H1 (cell line): Measurements from ENCODE around the gene PHLDB3. TPM values are rescaled to one million over a fixed set of nuclear protein-coding genes. Genes with fewer than 3 reads are reported as not detected.

Experiments
- CTCF ChIA-PET: fragments of 300-600 bp; sonication (Branson Sonifier 250); formaldehyde crosslinking; loops from one replicate; lab custom pipeline; 2021; ENCODE audit not compliant: partially characterized antibody; lab: Charles Lee
- POLR2A ChIA-PET: fragments of 300-600 bp; sonication (Branson Sonifier 250); formaldehyde crosslinking; loops from one replicate; lab custom pipeline; 2021; ENCODE audit warnings: inconsistent platforms; ENCODE audit not compliant: partially characterized antibody; lab: Charles Lee
- DNase-seq, 2 experiments: peaks; one replicate each; pipeline versions ENCODE4 v3.0.0 to v3.0.0-alpha.2; 2010 to 2022; ENCODE audit warnings: low spot score in 2 of 2, low read depth in 1 of 2, mixed read lengths in 1 of 2
- FAIRE-seq: peaks from 2 replicates; lab custom pipeline; 2011; peaks lifted over from hg19 to GRCh38; lab: Jason Lieb, UNC
- H2AFZ ChIP-seq: 2 replicates; pipeline ENCODE4 v1.8.1; 2012; ENCODE audit warnings: low read length, inconsistent platforms
- H2AK5ac ChIP-seq: 2 replicates; pipeline ENCODE4 v1.6.1; 2013; ENCODE audit warnings: low read depth, low read length
- H2BK120ac ChIP-seq: replicated peaks from 2 replicates; pipeline ENCODE3; 2013; ENCODE audit warnings: low read depth, low read length, inconsistent platforms
- H2BK12ac ChIP-seq: 2 replicates; pipeline ENCODE4 v1.6.1; 2013; ENCODE audit warnings: low read depth, low read length
- H2BK15ac ChIP-seq: 2 replicates; pipeline ENCODE4 v1.6.1; 2013; ENCODE audit warnings: low read length
- H2BK20ac ChIP-seq: 2 replicates; pipeline ENCODE4 v1.6.1; 2013; ENCODE audit warnings: low read length
- H2BK5ac ChIP-seq: 2 replicates; pipeline ENCODE4 v1.6.1; 2013; ENCODE audit warnings: low read depth, low read length
- H3K14ac ChIP-seq: 2 replicates; pipeline ENCODE4 v1.6.1; 2013; ENCODE audit warnings: inconsistent platforms; ENCODE audit not compliant: insufficient read length
- H3K18ac ChIP-seq: 2 replicates; pipeline ENCODE4 v1.6.1; 2013; ENCODE audit warnings: low read length; ENCODE audit errors: extremely low read depth
- H3K23ac ChIP-seq: 2 replicates; pipeline ENCODE4 v1.6.1; 2013; ENCODE audit warnings: inconsistent platforms; ENCODE audit not compliant: insufficient read length
- H3K23me2 ChIP-seq: 2 replicates; pipeline ENCODE4 v1.6.1; 2013; ENCODE audit warnings: low read depth, low read length
- H3K27ac ChIP-seq: 2 replicates; pipeline ENCODE4 v1.6.1; 2011; ENCODE audit warnings: low read depth, low read length, inconsistent platforms
- H3K27me3 ChIP-seq, 4 experiments: replicated peaks in 1 of 4; 1 replicate in 1 of 4; 2 replicates in 3 of 4; pipeline versions ENCODE4 v1.6.1 to v1.8.1; 2011 to 2013; ENCODE audit warnings: low read length in 3 of 4, mild to moderate bottlenecking in 3 of 4, inconsistent platforms in 2 of 4, mixed read lengths in 2 of 4, moderate library complexity in 1 of 4; ENCODE audit not compliant: control insufficient read depth in 3 of 4, insufficient read depth in 3 of 4; ENCODE audit errors: extremely low read depth in 1 of 4
- H3K36me3 ChIP-seq, 4 experiments: 2 replicates each; pipeline versions ENCODE4 v1.6.1 to v1.8.1; 2011 to 2013; ENCODE audit warnings: mild to moderate bottlenecking in 4 of 4, low read length in 3 of 4, moderate library complexity in 2 of 4, control low read depth in 1 of 4, inconsistent platforms in 1 of 4; ENCODE audit not compliant: insufficient read depth in 4 of 4, control insufficient read depth in 2 of 4
- H3K4ac ChIP-seq: replicated peaks from 2 replicates; pipeline ENCODE3; 2013; ENCODE audit warnings: low read length, low read depth, mixed read lengths, inconsistent platforms; ENCODE audit not compliant: insufficient read length
- H3K4me1 ChIP-seq, 4 experiments: replicated peaks in 1 of 4; 1 replicate in 1 of 4; 2 replicates in 3 of 4; pipeline versions ENCODE4 v1.6.1 to v1.8.1; 2011 to 2013; ENCODE audit warnings: low read length in 3 of 4, inconsistent platforms in 2 of 4, mixed read lengths in 1 of 4; ENCODE audit not compliant: insufficient read depth in 4 of 4, control insufficient read depth in 3 of 4
- H3K4me2 ChIP-seq, 2 experiments: 2 replicates each; pipeline versions ENCODE4 v1.6.1 to v1.8.1; 2011 to 2013; ENCODE audit warnings: low read depth in 2 of 2, low read length in 2 of 2, control low read depth in 1 of 2, inconsistent platforms in 1 of 2, mild to moderate bottlenecking in 1 of 2; ENCODE audit not compliant: insufficient read depth in 1 of 2
- H3K4me3 ChIP-seq, 4 experiments: fragments of 200-600, 300-600 bp in 1 of 4; sonication (generic), shearing (Covaris generic), sonication (Bioruptor Twin) in 1 of 4; 2 replicates each; pipeline versions ENCODE4 v1.5.1 to v1.8.1; 2011 to 2016; ENCODE audit warnings: low read length in 4 of 4, low read depth in 3 of 4, control low read depth in 2 of 4, inconsistent platforms in 2 of 4, mild to moderate bottlenecking in 2 of 4, mixed read lengths in 1 of 4, moderate library complexity in 1 of 4; ENCODE audit not compliant: insufficient read depth in 2 of 4; ENCODE audit errors: extremely low read depth in 1 of 4
- H3K56ac ChIP-seq: replicated peaks from 2 replicates; pipeline ENCODE3; 2013; ENCODE audit warnings: low read depth, mild to moderate bottlenecking, mixed read lengths, low read length, inconsistent platforms; ENCODE audit not compliant: insufficient read length
- H3K79me1 ChIP-seq: 2 replicates; pipeline ENCODE4 v1.6.1; 2013; ENCODE audit warnings: low read depth, low read length, control low read depth
- H3K79me2 ChIP-seq, 2 experiments: 2 replicates each; pipeline versions ENCODE4 v1.6.1 to v1.8.1; 2012 to 2013; ENCODE audit warnings: low read length in 2 of 2, mild to moderate bottlenecking in 2 of 2, inconsistent platforms in 1 of 2; ENCODE audit not compliant: insufficient read depth in 2 of 2, control insufficient read depth in 1 of 2
- H3K9ac ChIP-seq, 4 experiments: replicated peaks in 1 of 4; 1 replicate in 1 of 4; 2 replicates in 3 of 4; pipeline versions ENCODE4 v1.6.1 to v1.8.1; 2011 to 2013; ENCODE audit warnings: low read depth in 3 of 4, low read length in 3 of 4, control low read depth in 2 of 4, mild to moderate bottlenecking in 2 of 4, moderate library complexity in 2 of 4, inconsistent platforms in 1 of 4; ENCODE audit errors: extremely low read depth in 1 of 4
- H3K9me3 ChIP-seq, 2 experiments: 2 replicates each; pipeline versions ENCODE4 v1.6.1 to v1.8.1; 2012 to 2013; ENCODE audit warnings: mild to moderate bottlenecking in 2 of 2, moderate library complexity in 2 of 2, control low read depth in 1 of 2, inconsistent platforms in 1 of 2, low read depth in 1 of 2, low read length in 1 of 2, mixed read lengths in 1 of 2; ENCODE audit not compliant: insufficient read depth in 2 of 2
- H4K20me1 ChIP-seq, 2 experiments: replicated peaks in 1 of 2; 2 replicates each; pipeline versions ENCODE3 to v1.8.1; 2011 to 2013; ENCODE audit warnings: inconsistent platforms in 2 of 2, low read length in 2 of 2, mild to moderate bottlenecking in 1 of 2; ENCODE audit not compliant: insufficient read depth in 2 of 2, control insufficient read depth in 1 of 2
- H4K5ac ChIP-seq: 2 replicates; pipeline ENCODE4 v1.6.1; 2013; ENCODE audit warnings: low read length, low read depth, mixed read lengths, inconsistent platforms; ENCODE audit not compliant: insufficient read length
- H4K8ac ChIP-seq: 2 replicates; pipeline ENCODE4 v1.8.0; 2013; ENCODE audit warnings: mild to moderate bottlenecking, moderate library complexity, low read length, inconsistent platforms; ENCODE audit not compliant: insufficient read depth; ENCODE audit errors: extremely low read depth
- H4K91ac ChIP-seq: replicated peaks from 2 replicates; pipeline ENCODE3; 2013; ENCODE audit warnings: low read length, mixed read lengths, inconsistent platforms; ENCODE audit not compliant: insufficient read length
- ASH2L ChIP-seq: fragments of 200-600, 300-600 bp; sonication (generic); IDR thresholded peaks from one replicate; pipeline ENCODE4 v1.7.1; 2017; ENCODE audit warnings: low read length
- BCL11A ChIP-seq, 2 experiments: IDR thresholded peaks; one replicate each; pipeline ENCODE4 v1.6.1; 2011; ENCODE audit warnings: low read depth in 2 of 2, low read length in 2 of 2, mild to moderate bottlenecking in 2 of 2
- CEBPB ChIP-seq: IDR thresholded peaks from 2 replicates; pipeline ENCODE4 v1.6.1; 2012; ENCODE audit warnings: low read depth, low read length
- CREB1 ChIP-seq: IDR thresholded peaks from 2 replicates; pipeline ENCODE4 v1.6.1; 2012; ENCODE audit warnings: inconsistent platforms
- EGR1 ChIP-seq: IDR thresholded peaks from 2 replicates; pipeline ENCODE4 v1.6.1; 2011; ENCODE audit warnings: low read depth, low read length, borderline replicate concordance
- GABPA ChIP-seq: IDR thresholded peaks from 2 replicates; pipeline ENCODE4 v1.6.1; 2011; ENCODE audit warnings: mild to moderate bottlenecking, low read length, moderate library complexity, borderline replicate concordance; ENCODE audit not compliant: insufficient read depth
- KDM5A ChIP-seq: fragments of 200-600 bp; IDR thresholded peaks from 2 replicates; pipeline ENCODE4 v1.7.1; 2012; ENCODE audit warnings: mild to moderate bottlenecking, low read length, inconsistent platforms, mixed read lengths
- MAFK ChIP-seq: IDR thresholded peaks from 2 replicates; pipeline ENCODE4 v1.6.1; 2012; ENCODE audit warnings: low read depth, mild to moderate bottlenecking, improper control_type of control experiment, low read length
- PHF8 ChIP-seq: fragments of 200-600 bp; sonication (generic); conservative IDR thresholded peaks from 2 replicates; pipeline ENCODE4 v1.7.1; 2012; ENCODE audit warnings: low read depth, mild to moderate bottlenecking, inconsistent platforms, low read length, moderate library complexity
- POLR2AphosphoS5 ChIP-seq: IDR thresholded peaks from 2 replicates; pipeline ENCODE4 v1.6.1; 2011; ENCODE audit warnings: low read depth, low read length
- RAD21 ChIP-seq, 2 experiments: IDR thresholded peaks in 1 of 2; conservative IDR thresholded peaks in 1 of 2; 2 replicates each; pipeline ENCODE4 v1.6.1; 2011; ENCODE audit warnings: low read depth in 2 of 2, low read length in 2 of 2, improper control_type of control experiment in 1 of 2, inconsistent platforms in 1 of 2, mild to moderate bottlenecking in 1 of 2, moderate library complexity in 1 of 2
- RBBP5 ChIP-seq: IDR thresholded peaks from 2 replicates; pipeline ENCODE4 v1.7.1; 2012; ENCODE audit warnings: low read depth, mild to moderate bottlenecking, inconsistent platforms, low read length, moderate library complexity, borderline replicate concordance
- RNF2 ChIP-seq: fragments of 200-900, 300-1000 bp; sonication (generic); IDR thresholded peaks from 2 replicates; pipeline ENCODE4 v1.7.1; 2016; ENCODE audit warnings: borderline replicate concordance, low read depth, mild to moderate bottlenecking, antibody characterized with exemption, low read length; ENCODE audit not compliant: poor library complexity, severe bottlenecking; ENCODE audit errors: missing control alignments
- SAP30 ChIP-seq: fragments of 300-600 bp; sonication (generic); IDR thresholded peaks from 2 replicates; pipeline ENCODE4 v1.7.1; 2012; ENCODE audit warnings: low read length, moderate library complexity, mild to moderate bottlenecking, inconsistent platforms; ENCODE audit not compliant: insufficient read depth, insufficient replicate concordance
- SRF ChIP-seq: IDR thresholded peaks from 2 replicates; pipeline ENCODE4 v1.6.1; 2011; ENCODE audit warnings: mild to moderate bottlenecking, low read depth, low read length, moderate library complexity
- polyA plus RNA-seq, 7 experiments: library from polyadenylated mRNA; depleted of rRNA in 3 of 7; stranded (reverse) in 5 of 7; unstranded in 2 of 7; fragments of >200 nt in 5 of 7; fragments of 200-250 nt in 2 of 7; gene quantifications; 1 replicate in 5 of 7; 2 replicates in 1 of 7; 4 replicates in 1 of 7; pipeline versions ENCODE4 v1.2.1 to v1.2.3, GENCODE V29; 2011 to 2013; ENCODE audit warnings: missing spikeins in 2 of 7, mixed read lengths in 2 of 7
- total RNA-seq: library from RNA; stranded (reverse); fragmentation: NEBNext Ultra II Directional; extraction: Animal tissue kit (Norgen Biotek cat#: 25700); gene quantifications from 2 replicates; pipeline ENCODE4 v1.2.1, GENCODE V29; 2021

PHLDB3 gene
- total and polyA plus RNA-seq, 2 of the 8 experiments (the other 6 are each of a cell fraction or from before 2014, with no cell fraction given) = 4.0 to 8.5 TPM

- no peak overlapping the region for H3K14ac ChIP-seq
- no peak overlapping the region for H2BK120ac ChIP-seq
- H4K91ac ChIP-seq = no peak overlapping the region
- peaks cover 0 to 10% (median 4%) of the 10 kb centered on the region in 4 experiments; a peak in 6 of 7 replicates for H3K4me1 ChIP-seq
- no peak overlapping the region for H3K9ac ChIP-seq
- ChIA-PET POLR2A (no interaction called here), CTCF (interaction anchor here (1.0 to 8.0 kb wide), 3 partner anchors 16 to 113 kb away, joined by 3 to 122 read pairs (median 62); no protein-coding TSS in a partner anchor)
- H3K4ac ChIP-seq = no peak overlapping the region
- no peak overlapping the region for H3K23ac ChIP-seq
- no peak overlapping the region for H3K18ac ChIP-seq
- H4K8ac ChIP-seq = no peak overlapping the region
- peaks cover 0 to 7% of the 10 kb centered on the region in 2 experiments; a peak in 1 of 4 replicates for H3K9me3 ChIP-seq
- no peak overlapping the region for H3K27ac ChIP-seq
- H3K27me3 ChIP-seq = no peaks in the 10 kb centered on the region; a peak in 1 of 7 replicates
- H4K5ac ChIP-seq = no peak overlapping the region
- H2BK5ac ChIP-seq = no peak overlapping the region
- no peak overlapping the region for H3K56ac ChIP-seq
- no peaks in the 10 kb centered on the region for H4K20me1 ChIP-seq
- no peak overlapping the region for H2BK15ac ChIP-seq
- H3K79me2 ChIP-seq = no peaks in the 10 kb centered on the region
- no peak overlapping the region for H2BK20ac ChIP-seq
- H3K23me2 ChIP-seq = 0 out of 2 replicates have a peak, but pooled peaks cover 4% of the 10 kb centered on the region
- H3K4me2 ChIP-seq = no peak overlapping the region
- peaks cover 8 to 58% (median 35%) of the 10 kb centered on the region in 4 experiments; a peak in 7 of 8 replicates for H3K36me3 ChIP-seq
- no peak overlapping the region for H2BK12ac ChIP-seq
- H3K79me1 ChIP-seq = no peaks in the 10 kb centered on the region
- DNase-seq (no peak), FAIRE-seq (no peak)
- H2AFZ ChIP-seq = no peak overlapping the region
- H3K4me3 ChIP-seq = no peak overlapping the region
- H2AK5ac ChIP-seq = no peak overlapping the region
- TF ChIP-seq RAD21 (IDR thresholded peaks at IDR 0.05 in 1 of 2, conservative IDR thresholded peaks at IDR 0.05 in 1 of 2; ENCODE audit: low read depth in 2 of 2, low read length in 2 of 2) = no peak
- TF ChIP-seq POLR2AphosphoS5 = no peak
- no peak for TF ChIP-seq GABPA
- TF ChIP-seq PHF8 = no peak
- no peak for TF ChIP-seq KDM5A
- TF ChIP-seq RBBP5 = no peak
- TF ChIP-seq CREB1 = no peak
- no peak for TF ChIP-seq BCL11A (IDR thresholded peaks at IDR 0.05; ENCODE audit: low read depth in 2 of 2, low read length in 2 of 2)
- no peak for TF ChIP-seq MAFK
- no peak for TF ChIP-seq SAP30
- TF ChIP-seq EGR1 = no peak
- TF ChIP-seq ASH2L = no peak
- TF ChIP-seq CEBPB = no peak
- no peak for TF ChIP-seq SRF
- TF ChIP-seq RNF2 = no peak
Measured at GRCh38 chr19:43538922-43539321, 34.4 kb upstream of the PHLDB3 start.
